ENCODE results near the gene PEPD. TPM values are rescaled to one million over a fixed set of nuclear protein-coding genes. Genes with fewer than 3 reads are reported as not detected.

The PEPD gene
- total and polyA plus RNA-seq, 2 of the 4 experiments (the other 2 are of a cell fraction) = 36.7 to 88.4 TPM

GRCh38 chr19:33496038-33496895, 25.3 kb downstream of the PEPD start:
- Histone ChIP-seq H2AK5ac (ENCODE audit: low read depth, low read length) (no peak overlapping the region), H2AK9ac (replicated peaks; ENCODE audit: low read depth, low read length, poor library complexity) (no peak overlapping the region), H3K4me3 (ENCODE audit: insufficient read depth, low read depth, low read length) (no peak overlapping the region), H2BK120ac (ENCODE audit: low read depth, low read length) (no peak overlapping the region), H4K5ac (ENCODE audit: low read depth, low read length) (no peak overlapping the region), H3K27ac (ENCODE audit: insufficient read depth, low read length) (no peak overlapping the region), H3K18ac (ENCODE audit: low read depth, low read length) (no peak overlapping the region), H3K4me1 (ENCODE audit: control insufficient read depth, insufficient read depth, low read length) (no peaks in the 10 kb centered on the region), H3K14ac (replicated peaks; ENCODE audit: low read depth, low read length) (no peak overlapping the region), H3K56ac (ENCODE audit: extremely low read depth, insufficient read depth, low read length) (no peak overlapping the region), H4K20me1 (ENCODE audit: insufficient read depth, low read length) (no peaks in the 10 kb centered on the region), H3K36me3 (ENCODE audit: control insufficient read depth, insufficient read depth, low read length) (peaks cover 7% of the 10 kb centered on the region; the same call in 1 of the 2 replicates), H3K9me3 (ENCODE audit: control insufficient read depth, insufficient read depth, low read length) (no peaks in the 10 kb centered on the region), H3K4me2 (ENCODE audit: low read depth, low read length) (no peak overlapping the region), H3K9me1 (ENCODE audit: insufficient read depth, low read length) (no peaks in the 10 kb centered on the region), H2BK5ac (ENCODE audit: low read depth, low read length, poor library complexity, severe bottlenecking) (no peak overlapping the region), H3K79me1 (ENCODE audit: low read depth in 1 of 2, low read length in 2 of 2) (no peaks in the 10 kb centered on the region), H3K4ac (ENCODE audit: low read depth, low read length) (no peak overlapping the region), H4K8ac (ENCODE audit: low read depth in 2 of 2, low read length in 2 of 2) (no peak overlapping the region), H2BK15ac (ENCODE audit: low read depth, low read length) (no peak overlapping the region), H2AFZ (replicated peaks; ENCODE audit: low read length, poor library complexity) (no peak overlapping the region), H3K9ac (ENCODE audit: low read depth, low read length) (no peak overlapping the region), H3K23ac (ENCODE audit: low read depth, low read length) (no peak overlapping the region), H4K91ac (ENCODE audit: insufficient read depth, low read depth, low read length) (no peak overlapping the region), H2BK20ac (ENCODE audit: low read depth, low read length) (no peak overlapping the region), H3K27me3 (ENCODE audit: control insufficient read depth, insufficient read depth, low read length) (no peaks in the 10 kb centered on the region)
- BruUV-seq (replicated peaks) = no TSS peak
- 87% methylated on average over 20 of the region's 29 CpGs; no CpG with 5 or more reads in 1 of the 2 experiments for WGBS, 2 experiments (ENCODE audit: extremely low coverage in 2 of 2, insufficient read length in 1 of 2)
- in situ Hi-C loops (cut with MboI; ENCODE audit: low sequenced_read_pairs) (no loop called here), intact Hi-C loops (cut with micrococcal nuclease) (no loop called here), dilution Hi-C loops (cut with HindIII; ENCODE audit: low sequenced_read_pairs, unreplicated experiment) (no loop called here)
- ATAC-seq (ENCODE audit: low read depth) = no peak
- ChIA-PET CTCF (interaction anchor here (0.6 kb wide), 1 partner anchor 319 kb away, joined by 3 read pairs; no protein-coding TSS in a partner anchor), POLR2A (ENCODE audit: unreplicated experiment) (no interaction called here)
- no peak for DNase-seq
- no peak for TF ChIP-seq RFX5 (IDR thresholded peaks at IDR 0.05; ENCODE audit: low read depth, low read length)
- no peak for TF ChIP-seq SMC3 (IDR thresholded peaks at IDR 0.05; ENCODE audit: low read depth, low read length)
- TF ChIP-seq MAFK (IDR thresholded peaks at IDR 0.05; ENCODE audit: low read depth, low read length) = no peak
- TF ChIP-seq CTCF (conservative IDR thresholded peaks at IDR 0.05; ENCODE audit: low read depth, low read length) = no peak
- TF ChIP-seq MAZ (IDR thresholded peaks at IDR 0.05; ENCODE audit: borderline replicate concordance, low read depth, low read length) = no peak
- no peak for TF ChIP-seq USF2 (IDR thresholded peaks at IDR 0.05; ENCODE audit: low read depth, low read length)
- TF ChIP-seq RCOR1 (IDR thresholded peaks at IDR 0.05; ENCODE audit: insufficient replicate concordance, low read length) = no peak
- no peak for TF ChIP-seq MXI1 (IDR thresholded peaks at IDR 0.05; ENCODE audit: borderline replicate concordance, low read depth, low read length)
- TF ChIP-seq POLR2A (IDR thresholded peaks at IDR 0.05; ENCODE audit: low read depth, low read length) = no peak
- no peak for TF ChIP-seq NFE2L2 (IDR thresholded peaks at IDR 0.05; ENCODE audit: low read depth, low read length)
- no peak for TF ChIP-seq ELK1 (IDR thresholded peaks at IDR 0.05; ENCODE audit: borderline replicate concordance, low read depth, low read length)
- TF ChIP-seq BHLHE40 (IDR thresholded peaks at IDR 0.05; ENCODE audit: low read depth, low read length) = no peak
- TF ChIP-seq FOS (IDR thresholded peaks at IDR 0.05; ENCODE audit: low read depth, low read length) = no peak
- TF ChIP-seq RAD21 (IDR thresholded peaks at IDR 0.05; ENCODE audit: low read length) = no peak
- TF ChIP-seq CHD1 (IDR thresholded peaks at IDR 0.05; ENCODE audit: low read depth, low read length) = no peak
